HepG2 (cell line): ENCODE data around the gene ABCF1. TPM values are rescaled to one million over a fixed set of nuclear protein-coding genes. Genes with fewer than 3 reads are reported as not detected.

ENCODE experiments used
- ASH2L ChIP-seq: fragments of 300-600, 200-600 bp; sonication (generic); IDR thresholded peaks from 2 replicates; pipeline ENCODE4 v1.7.0; 2017; ENCODE audit warnings: low read depth, mild to moderate bottlenecking, moderate library complexity, mixed read lengths, low read length; ENCODE audit not compliant: insufficient read length
- GATAD1 ChIP-seq: IDR thresholded peaks from 2 replicates; pipeline ENCODE4 v1.6.1; 2016; ENCODE audit warnings: missing genetic modification reagents, missing compliant biosample characterization
- IKZF4 ChIP-seq: sonication (generic); formaldehyde crosslinking; IDR thresholded peaks from 2 replicates; pipeline ENCODE4 v1.5.1; 2020; ENCODE audit warnings: borderline replicate concordance, mild to moderate bottlenecking, low read depth, missing genetic modification reagents; ENCODE audit errors: not compliant biosample characterization
- MED8 ChIP-seq: sonication (generic); formaldehyde crosslinking; IDR thresholded peaks from 2 replicates; pipeline ENCODE4 v1.8.1; 2023; ENCODE audit warnings: mild to moderate bottlenecking, missing genetic modification reagents; ENCODE audit not compliant: insufficient replicate concordance
- PAWR ChIP-seq: sonication (generic); formaldehyde crosslinking; IDR thresholded peaks from 2 replicates; pipeline ENCODE4 v1.4.0; 2020; ENCODE audit warnings: missing genetic modification reagents, mild to moderate bottlenecking, borderline replicate concordance
- SCMH1 ChIP-seq: sonication (generic); formaldehyde crosslinking; IDR thresholded peaks from 2 replicates; pipeline ENCODE4 v1.9.0; 2021; ENCODE audit warnings: missing genetic modification reagents, mild to moderate bottlenecking, borderline replicate concordance
- SMC3 ChIP-seq: IDR thresholded peaks from 2 replicates; pipeline ENCODE4 v1.6.1; 2011; ENCODE audit warnings: low read length, improper control_type of control experiment
- TBX3 ChIP-seq: fragments of 450-650 bp; IDR thresholded peaks from 2 replicates; pipeline ENCODE4 v1.6.1; 2017; ENCODE audit warnings: antibody characterized with exemption, mild to moderate bottlenecking, inconsistent platforms, borderline replicate concordance
- ZNF564 ChIP-seq: sonication (generic); formaldehyde crosslinking; IDR thresholded peaks from 2 replicates; pipeline ENCODE4 v1.8.1; 2023; ENCODE audit warnings: mild to moderate bottlenecking, missing genetic modification reagents
- ZNF678 ChIP-seq: sonication (generic); formaldehyde crosslinking; IDR thresholded peaks from 2 replicates; pipeline ENCODE4 v1.4.0; 2020; ENCODE audit warnings: mild to moderate bottlenecking, missing genetic modification reagents
- ZNF75D ChIP-seq: sonication (generic); formaldehyde crosslinking; IDR thresholded peaks from 2 replicates; pipeline ENCODE4 v1.8.1; 2023; ENCODE audit warnings: missing genetic modification reagents, mild to moderate bottlenecking, borderline replicate concordance
- ZZZ3 ChIP-seq: sonication (generic); formaldehyde crosslinking; IDR thresholded peaks from 2 replicates; pipeline ENCODE4 v1.4.0; 2020; ENCODE audit warnings: missing genetic modification reagents, mild to moderate bottlenecking, borderline replicate concordance
- polyA plus RNA-seq, 8 experiments: library from polyadenylated mRNA; depleted of rRNA in 3 of 8; stranded (reverse) in 7 of 8; unstranded in 1 of 8; fragments of >200 nt; fragmentation: Illumina TruSeq in 4 of 8; extraction: Trizol in 4 of 8; gene quantifications; 2 replicates each; pipeline versions ENCODE4 v1.2.1 to v1.2.3, GENCODE V29; 2011 to 2016; ENCODE audit warnings: low read depth in 4 of 8, missing spikeins in 1 of 8, mixed read lengths in 1 of 8; ENCODE audit not compliant: insufficient read depth in 1 of 8
- total RNA-seq, 5 experiments: library from RNA; depleted of rRNA; stranded (reverse); fragments of >200 nt; fragmentation: Illumina TruSeq; extraction: Trizol; gene quantifications; 2 replicates each; pipeline ENCODE4 v1.2.3, GENCODE V29; 2016; ENCODE audit warnings: low read depth in 1 of 5
- TF ChIP-seq, protein P1 (sequence below): IDR thresholded peaks from 2 replicates; pipeline ENCODE4 v1.6.1; 2012; ENCODE audit warnings: low read depth, low read length, improper control_type of control experiment
- TF ChIP-seq, protein P2 (sequence below): sonication (generic); formaldehyde crosslinking; IDR thresholded peaks from 2 replicates; pipeline ENCODE4 v1.9.0; 2021; ENCODE audit warnings: missing genetic modification reagents, borderline replicate concordance
- TF ChIP-seq, protein P3 (sequence below): sonication (generic); formaldehyde crosslinking; IDR thresholded peaks from 2 replicates; pipeline ENCODE4 v1.5.0; 2020; ENCODE audit warnings: missing genetic modification reagents
- TF ChIP-seq, protein P4 (sequence below): sonication (generic); formaldehyde crosslinking; IDR thresholded peaks from 2 replicates; pipeline ENCODE4 v1.4.0; 2020; ENCODE audit warnings: missing genetic modification reagents, borderline replicate concordance
- TF ChIP-seq, protein P5 (sequence below): sonication (generic); formaldehyde crosslinking; IDR thresholded peaks from 2 replicates; pipeline ENCODE4 v1.4.0; 2020; ENCODE audit warnings: missing genetic modification reagents

The ABCF1 gene
- total and polyA plus RNA-seq, 2 of the 13 experiments (the other 11 are each of a cell fraction or from before 2014, with no cell fraction given): 25.4 to 98.9 TPM

- TF ChIP-seq, protein P1, sequence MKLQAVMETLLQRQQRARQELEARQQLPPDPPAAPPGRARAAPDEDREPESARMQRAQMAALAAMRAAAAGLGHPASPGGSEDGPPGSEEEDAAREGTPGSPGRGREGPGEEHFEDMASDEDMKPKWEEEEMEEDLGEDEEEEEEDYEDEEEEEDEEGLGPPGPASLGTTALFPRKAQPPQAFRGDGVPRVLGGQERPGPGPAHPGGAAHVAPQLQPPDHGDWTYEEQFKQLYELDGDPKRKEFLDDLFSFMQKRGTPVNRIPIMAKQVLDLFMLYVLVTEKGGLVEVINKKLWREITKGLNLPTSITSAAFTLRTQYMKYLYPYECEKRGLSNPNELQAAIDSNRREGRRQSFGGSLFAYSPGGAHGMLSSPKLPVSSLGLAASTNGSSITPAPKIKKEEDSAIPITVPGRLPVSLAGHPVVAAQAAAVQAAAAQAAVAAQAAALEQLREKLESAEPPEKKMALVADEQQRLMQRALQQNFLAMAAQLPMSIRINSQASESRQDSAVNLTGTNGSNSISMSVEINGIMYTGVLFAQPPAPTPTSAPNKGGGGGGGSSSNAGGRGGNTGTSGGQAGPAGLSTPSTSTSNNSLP: no peak; the same call in 1 of the 2 replicates
- no peak for TF ChIP-seq SCMH1 (CRISPR knock-in tag)
- TF ChIP-seq, protein P2, sequence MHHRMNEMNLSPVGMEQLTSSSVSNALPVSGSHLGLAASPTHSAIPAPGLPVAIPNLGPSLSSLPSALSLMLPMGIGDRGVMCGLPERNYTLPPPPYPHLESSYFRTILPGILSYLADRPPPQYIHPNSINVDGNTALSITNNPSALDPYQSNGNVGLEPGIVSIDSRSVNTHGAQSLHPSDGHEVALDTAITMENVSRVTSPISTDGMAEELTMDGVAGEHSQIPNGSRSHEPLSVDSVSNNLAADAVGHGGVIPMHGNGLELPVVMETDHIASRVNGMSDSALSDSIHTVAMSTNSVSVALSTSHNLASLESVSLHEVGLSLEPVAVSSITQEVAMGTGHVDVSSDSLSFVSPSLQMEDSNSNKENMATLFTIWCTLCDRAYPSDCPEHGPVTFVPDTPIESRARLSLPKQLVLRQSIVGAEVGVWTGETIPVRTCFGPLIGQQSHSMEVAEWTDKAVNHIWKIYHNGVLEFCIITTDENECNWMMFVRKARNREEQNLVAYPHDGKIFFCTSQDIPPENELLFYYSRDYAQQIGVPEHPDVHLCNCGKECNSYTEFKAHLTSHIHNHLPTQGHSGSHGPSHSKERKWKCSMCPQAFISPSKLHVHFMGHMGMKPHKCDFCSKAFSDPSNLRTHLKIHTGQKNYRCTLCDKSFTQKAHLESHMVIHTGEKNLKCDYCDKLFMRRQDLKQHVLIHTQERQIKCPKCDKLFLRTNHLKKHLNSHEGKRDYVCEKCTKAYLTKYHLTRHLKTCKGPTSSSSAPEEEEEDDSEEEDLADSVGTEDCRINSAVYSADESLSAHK: no peak
- TF ChIP-seq IKZF4 (CRISPR knock-in tag): no peak
- no peak for TF ChIP-seq SMC3
- peak; percentile 84 for TF ChIP-seq MED8 (CRISPR knock-in tag)
- TF ChIP-seq, protein P3, sequence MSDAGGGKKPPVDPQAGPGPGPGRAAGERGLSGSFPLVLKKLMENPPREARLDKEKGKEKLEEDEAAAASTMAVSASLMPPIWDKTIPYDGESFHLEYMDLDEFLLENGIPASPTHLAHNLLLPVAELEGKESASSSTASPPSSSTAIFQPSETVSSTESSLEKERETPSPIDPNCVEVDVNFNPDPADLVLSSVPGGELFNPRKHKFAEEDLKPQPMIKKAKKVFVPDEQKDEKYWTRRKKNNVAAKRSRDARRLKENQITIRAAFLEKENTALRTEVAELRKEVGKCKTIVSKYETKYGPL (CRISPR knock-in tag): peak; percentile 74; the same call in 1 of the 2 replicates
- peak; percentile 97 for TF ChIP-seq GATAD1 (CRISPR knock-in tag)
- peak; percentile 92 for TF ChIP-seq ZNF564
- peak; percentile 82; the same call in 1 of the 2 replicates for TF ChIP-seq PAWR
- TF ChIP-seq ASH2L: peak; percentile 99
- no peak for TF ChIP-seq ZNF75D (CRISPR knock-in tag)
- peak; percentile 93 for TF ChIP-seq ZZZ3 (CRISPR knock-in tag)
- TF ChIP-seq ZNF678 (CRISPR knock-in tag): 0 out of 2 replicates have a peak, but pooled peaks have one; percentile 90
- TF ChIP-seq, protein P4, sequence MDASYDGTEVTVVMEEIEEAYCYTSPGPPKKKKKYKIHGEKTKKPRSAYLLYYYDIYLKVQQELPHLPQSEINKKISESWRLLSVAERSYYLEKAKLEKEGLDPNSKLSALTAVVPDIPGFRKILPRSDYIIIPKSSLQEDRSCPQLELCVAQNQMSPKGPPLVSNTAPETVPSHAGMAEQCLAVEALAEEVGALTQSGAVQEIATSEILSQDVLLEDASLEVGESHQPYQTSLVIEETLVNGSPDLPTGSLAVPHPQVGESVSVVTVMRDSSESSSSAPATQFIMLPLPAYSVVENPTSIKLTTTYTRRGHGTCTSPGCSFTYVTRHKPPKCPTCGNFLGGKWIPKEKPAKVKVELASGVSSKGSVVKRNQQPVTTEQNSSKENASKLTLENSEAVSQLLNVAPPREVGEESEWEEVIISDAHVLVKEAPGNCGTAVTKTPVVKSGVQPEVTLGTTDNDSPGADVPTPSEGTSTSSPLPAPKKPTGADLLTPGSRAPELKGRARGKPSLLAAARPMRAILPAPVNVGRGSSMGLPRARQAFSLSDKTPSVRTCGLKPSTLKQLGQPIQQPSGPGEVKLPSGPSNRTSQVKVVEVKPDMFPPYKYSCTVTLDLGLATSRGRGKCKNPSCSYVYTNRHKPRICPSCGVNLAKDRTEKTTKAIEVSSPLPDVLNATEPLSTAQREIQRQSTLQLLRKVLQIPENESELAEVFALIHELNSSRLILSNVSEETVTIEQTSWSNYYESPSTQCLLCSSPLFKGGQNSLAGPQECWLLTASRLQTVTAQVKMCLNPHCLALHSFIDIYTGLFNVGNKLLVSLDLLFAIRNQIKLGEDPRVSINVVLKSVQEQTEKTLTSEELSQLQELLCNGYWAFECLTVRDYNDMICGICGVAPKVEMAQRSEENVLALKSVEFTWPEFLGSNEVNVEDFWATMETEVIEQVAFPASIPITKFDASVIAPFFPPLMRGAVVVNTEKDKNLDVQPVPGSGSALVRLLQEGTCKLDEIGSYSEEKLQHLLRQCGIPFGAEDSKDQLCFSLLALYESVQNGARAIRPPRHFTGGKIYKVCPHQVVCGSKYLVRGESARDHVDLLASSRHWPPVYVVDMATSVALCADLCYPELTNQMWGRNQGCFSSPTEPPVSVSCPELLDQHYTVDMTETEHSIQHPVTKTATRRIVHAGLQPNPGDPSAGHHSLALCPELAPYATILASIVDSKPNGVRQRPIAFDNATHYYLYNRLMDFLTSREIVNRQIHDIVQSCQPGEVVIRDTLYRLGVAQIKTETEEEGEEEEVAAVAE (CRISPR knock-in tag): peak; percentile 71; the same call in 1 of the 2 replicates
- TF ChIP-seq TBX3: no peak; the same call in 1 of the 2 replicates
- TF ChIP-seq, protein P5, sequence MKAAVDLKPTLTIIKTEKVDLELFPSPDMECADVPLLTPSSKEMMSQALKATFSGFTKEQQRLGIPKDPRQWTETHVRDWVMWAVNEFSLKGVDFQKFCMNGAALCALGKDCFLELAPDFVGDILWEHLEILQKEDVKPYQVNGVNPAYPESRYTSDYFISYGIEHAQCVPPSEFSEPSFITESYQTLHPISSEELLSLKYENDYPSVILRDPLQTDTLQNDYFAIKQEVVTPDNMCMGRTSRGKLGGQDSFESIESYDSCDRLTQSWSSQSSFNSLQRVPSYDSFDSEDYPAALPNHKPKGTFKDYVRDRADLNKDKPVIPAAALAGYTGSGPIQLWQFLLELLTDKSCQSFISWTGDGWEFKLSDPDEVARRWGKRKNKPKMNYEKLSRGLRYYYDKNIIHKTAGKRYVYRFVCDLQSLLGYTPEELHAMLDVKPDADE (CRISPR knock-in tag): no peak
Measured at GRCh38 chr6:30556906-30557682, 14.1 kb upstream of the ABCF1 start, which contains the start of gene PRR3 (continued).
